Thyroid gland (tissue), 4 donors: ENCODE data around the gene DHRS1.

Experiments
- POLR2A ChIP-seq, 2 donors: fragments of 450-650 bp; IDR thresholded peaks; one replicate each; pipeline ENCODE4 v1.6.1; 2017; ENCODE audit warnings: antibody characterized with exemption in 2 of 2, mild to moderate bottlenecking in 2 of 2, moderate library complexity in 1 of 2
- TF ChIP-seq, protein P1 (sequence below), 6 experiments: fragments of 200-600 bp in 3 of 6; fragments of 450-650 bp in 3 of 6; sonication (generic) in 3 of 6; IDR thresholded peaks; one replicate each; pipeline ENCODE4 v1.5.1; 2016 to 2019; ENCODE audit warnings: antibody characterized with exemption in 6 of 6, mild to moderate bottlenecking in 2 of 6, inconsistent platforms in 1 of 6, moderate library complexity in 1 of 6

DNA sequence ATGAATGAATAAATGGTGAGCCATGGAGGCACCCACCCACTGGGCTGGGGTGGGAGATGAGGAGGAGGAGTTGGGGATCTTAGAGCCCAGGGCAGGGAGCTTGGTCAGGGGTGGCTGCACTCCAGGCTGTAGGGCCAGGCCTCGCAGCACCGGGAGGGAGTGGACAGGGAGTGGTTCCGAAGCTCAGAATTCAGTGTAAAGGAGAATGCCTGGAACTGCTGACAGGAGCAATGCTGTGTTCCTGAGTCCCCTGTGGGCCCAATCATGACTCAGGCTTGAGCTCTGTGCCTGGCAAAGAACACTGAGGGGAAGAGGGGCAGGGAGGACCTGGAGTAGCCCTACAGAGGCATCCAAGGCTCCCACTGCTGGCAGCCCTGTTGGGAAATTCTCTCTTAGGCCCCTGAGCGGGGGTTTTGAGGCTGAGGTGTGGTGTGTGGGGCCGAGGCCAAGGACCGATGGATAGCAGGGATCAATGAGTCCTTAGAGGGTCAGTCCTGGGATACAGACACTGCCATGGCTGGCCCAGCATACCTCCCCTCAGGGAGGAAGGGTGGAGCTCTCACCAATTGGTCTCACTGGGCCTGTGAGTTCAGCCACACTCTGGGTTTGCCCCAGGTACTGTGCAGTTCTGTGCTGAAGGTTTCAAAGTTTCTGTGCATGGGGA lies 18.7 kb downstream of the DHRS1 start:
- TF ChIP-seq, protein P1, sequence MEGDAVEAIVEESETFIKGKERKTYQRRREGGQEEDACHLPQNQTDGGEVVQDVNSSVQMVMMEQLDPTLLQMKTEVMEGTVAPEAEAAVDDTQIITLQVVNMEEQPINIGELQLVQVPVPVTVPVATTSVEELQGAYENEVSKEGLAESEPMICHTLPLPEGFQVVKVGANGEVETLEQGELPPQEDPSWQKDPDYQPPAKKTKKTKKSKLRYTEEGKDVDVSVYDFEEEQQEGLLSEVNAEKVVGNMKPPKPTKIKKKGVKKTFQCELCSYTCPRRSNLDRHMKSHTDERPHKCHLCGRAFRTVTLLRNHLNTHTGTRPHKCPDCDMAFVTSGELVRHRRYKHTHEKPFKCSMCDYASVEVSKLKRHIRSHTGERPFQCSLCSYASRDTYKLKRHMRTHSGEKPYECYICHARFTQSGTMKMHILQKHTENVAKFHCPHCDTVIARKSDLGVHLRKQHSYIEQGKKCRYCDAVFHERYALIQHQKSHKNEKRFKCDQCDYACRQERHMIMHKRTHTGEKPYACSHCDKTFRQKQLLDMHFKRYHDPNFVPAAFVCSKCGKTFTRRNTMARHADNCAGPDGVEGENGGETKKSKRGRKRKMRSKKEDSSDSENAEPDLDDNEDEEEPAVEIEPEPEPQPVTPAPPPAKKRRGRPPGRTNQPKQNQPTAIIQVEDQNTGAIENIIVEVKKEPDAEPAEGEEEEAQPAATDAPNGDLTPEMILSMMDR (IDR thresholded peaks at IDR 0.05), result no peak
- no peak for TF ChIP-seq POLR2A (IDR thresholded peaks at IDR 0.05)
